ENCODE data around the gene RRP1B. TPM values are rescaled to one million over a fixed set of nuclear protein-coding genes. Genes with fewer than 3 reads are reported as not detected.

The RRP1B gene
- total and polyA plus RNA-seq, 9 of the 15 experiments (the other 6 are each of a cell fraction or from before 2014, with no cell fraction given) = 6.8 to 66.6 (median 41.9) TPM

DNA sequence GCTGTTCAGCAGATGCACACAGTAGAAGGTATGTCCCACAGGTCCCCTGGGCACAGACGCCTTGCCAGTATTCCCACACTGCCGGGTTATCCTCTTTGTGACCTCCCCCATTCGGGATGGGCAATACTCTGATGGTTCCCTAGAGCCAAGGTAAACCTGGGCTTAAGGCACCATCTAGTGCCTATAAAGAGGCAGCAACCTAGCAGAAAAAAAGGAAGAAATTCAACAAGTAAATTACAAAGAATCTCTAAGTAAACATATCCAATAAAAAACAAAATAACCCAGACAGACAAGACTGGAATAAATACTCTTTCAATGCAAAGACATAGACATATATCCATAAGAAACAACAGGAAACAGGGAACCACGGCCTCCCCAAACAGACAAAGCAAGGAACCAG lies 39.5 kb upstream of the RRP1B start (continued):
- TF ChIP-seq, protein P1, sequence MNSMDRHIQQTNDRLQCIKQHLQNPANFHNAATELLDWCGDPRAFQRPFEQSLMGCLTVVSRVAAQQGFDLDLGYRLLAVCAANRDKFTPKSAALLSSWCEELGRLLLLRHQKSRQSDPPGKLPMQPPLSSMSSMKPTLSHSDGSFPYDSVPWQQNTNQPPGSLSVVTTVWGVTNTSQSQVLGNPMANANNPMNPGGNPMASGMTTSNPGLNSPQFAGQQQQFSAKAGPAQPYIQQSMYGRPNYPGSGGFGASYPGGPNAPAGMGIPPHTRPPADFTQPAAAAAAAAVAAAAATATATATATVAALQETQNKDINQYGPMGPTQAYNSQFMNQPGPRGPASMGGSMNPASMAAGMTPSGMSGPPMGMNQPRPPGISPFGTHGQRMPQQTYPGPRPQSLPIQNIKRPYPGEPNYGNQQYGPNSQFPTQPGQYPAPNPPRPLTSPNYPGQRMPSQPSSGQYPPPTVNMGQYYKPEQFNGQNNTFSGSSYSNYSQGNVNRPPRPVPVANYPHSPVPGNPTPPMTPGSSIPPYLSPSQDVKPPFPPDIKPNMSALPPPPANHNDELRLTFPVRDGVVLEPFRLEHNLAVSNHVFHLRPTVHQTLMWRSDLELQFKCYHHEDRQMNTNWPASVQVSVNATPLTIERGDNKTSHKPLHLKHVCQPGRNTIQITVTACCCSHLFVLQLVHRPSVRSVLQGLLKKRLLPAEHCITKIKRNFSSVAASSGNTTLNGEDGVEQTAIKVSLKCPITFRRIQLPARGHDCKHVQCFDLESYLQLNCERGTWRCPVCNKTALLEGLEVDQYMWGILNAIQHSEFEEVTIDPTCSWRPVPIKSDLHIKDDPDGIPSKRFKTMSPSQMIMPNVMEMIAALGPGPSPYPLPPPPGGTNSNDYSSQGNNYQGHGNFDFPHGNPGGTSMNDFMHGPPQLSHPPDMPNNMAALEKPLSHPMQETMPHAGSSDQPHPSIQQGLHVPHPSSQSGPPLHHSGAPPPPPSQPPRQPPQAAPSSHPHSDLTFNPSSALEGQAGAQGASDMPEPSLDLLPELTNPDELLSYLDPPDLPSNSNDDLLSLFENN (IDR thresholded peaks at IDR 0.05; ENCODE audit: low read depth in 2 of 2, low read length in 2 of 2) = no peak
- TF ChIP-seq ZNF24 (IDR thresholded peaks at IDR 0.05) = no peak
- TF ChIP-seq RAD21 (CRISPR knock-in tag; conservative IDR thresholded peaks at IDR 0.05 in 1 of 2, IDR thresholded peaks at IDR 0.05 in 1 of 2) = peak; percentile 16 to 62; a peak in 2 of 4 replicates
- TF ChIP-seq CBX3 (IDR thresholded peaks at IDR 0.05; ENCODE audit: borderline replicate concordance in 1 of 2, low read length in 2 of 2) = peak in 1 of 2 experiments; percentile 61; a peak in 1 of 3 replicates
- no peak for TF ChIP-seq RBM15 (IDR thresholded peaks at IDR 0.05; ENCODE audit: insufficient read depth, low read length)
- no peak for TF ChIP-seq POLR3G (IDR thresholded peaks at IDR 0.05; ENCODE audit: extremely low read depth, insufficient read length, insufficient replicate concordance)
- TF ChIP-seq, protein P2, sequence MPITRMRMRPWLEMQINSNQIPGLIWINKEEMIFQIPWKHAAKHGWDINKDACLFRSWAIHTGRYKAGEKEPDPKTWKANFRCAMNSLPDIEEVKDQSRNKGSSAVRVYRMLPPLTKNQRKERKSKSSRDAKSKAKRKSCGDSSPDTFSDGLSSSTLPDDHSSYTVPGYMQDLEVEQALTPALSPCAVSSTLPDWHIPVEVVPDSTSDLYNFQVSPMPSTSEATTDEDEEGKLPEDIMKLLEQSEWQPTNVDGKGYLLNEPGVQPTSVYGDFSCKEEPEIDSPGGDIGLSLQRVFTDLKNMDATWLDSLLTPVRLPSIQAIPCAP (CRISPR knock-in tag; IDR thresholded peaks at IDR 0.05; ENCODE audit: borderline replicate concordance) = no peak
- TF ChIP-seq ZNF431 (CRISPR knock-in tag; IDR thresholded peaks at IDR 0.05) = no peak
- TF ChIP-seq NFE2L1 (tag; IDR thresholded peaks at IDR 0.05; ENCODE audit: borderline replicate concordance, low read depth) = no peak
- TF ChIP-seq, protein P3, sequence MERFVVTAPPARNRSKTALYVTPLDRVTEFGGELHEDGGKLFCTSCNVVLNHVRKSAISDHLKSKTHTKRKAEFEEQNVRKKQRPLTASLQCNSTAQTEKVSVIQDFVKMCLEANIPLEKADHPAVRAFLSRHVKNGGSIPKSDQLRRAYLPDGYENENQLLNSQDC (CRISPR knock-in tag; IDR thresholded peaks at IDR 0.05) = no peak
- TF ChIP-seq, protein P4, sequence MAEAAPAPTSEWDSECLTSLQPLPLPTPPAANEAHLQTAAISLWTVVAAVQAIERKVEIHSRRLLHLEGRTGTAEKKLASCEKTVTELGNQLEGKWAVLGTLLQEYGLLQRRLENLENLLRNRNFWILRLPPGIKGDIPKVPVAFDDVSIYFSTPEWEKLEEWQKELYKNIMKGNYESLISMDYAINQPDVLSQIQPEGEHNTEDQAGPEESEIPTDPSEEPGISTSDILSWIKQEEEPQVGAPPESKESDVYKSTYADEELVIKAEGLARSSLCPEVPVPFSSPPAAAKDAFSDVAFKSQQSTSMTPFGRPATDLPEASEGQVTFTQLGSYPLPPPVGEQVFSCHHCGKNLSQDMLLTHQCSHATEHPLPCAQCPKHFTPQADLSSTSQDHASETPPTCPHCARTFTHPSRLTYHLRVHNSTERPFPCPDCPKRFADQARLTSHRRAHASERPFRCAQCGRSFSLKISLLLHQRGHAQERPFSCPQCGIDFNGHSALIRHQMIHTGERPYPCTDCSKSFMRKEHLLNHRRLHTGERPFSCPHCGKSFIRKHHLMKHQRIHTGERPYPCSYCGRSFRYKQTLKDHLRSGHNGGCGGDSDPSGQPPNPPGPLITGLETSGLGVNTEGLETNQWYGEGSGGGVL (CRISPR knock-in tag; IDR thresholded peaks at IDR 0.05) = no peak
- TF ChIP-seq CC2D1A (IDR thresholded peaks at IDR 0.05) = no peak
- TF ChIP-seq ARNT (IDR thresholded peaks at IDR 0.05) = no peak
- TF ChIP-seq, protein P5, sequence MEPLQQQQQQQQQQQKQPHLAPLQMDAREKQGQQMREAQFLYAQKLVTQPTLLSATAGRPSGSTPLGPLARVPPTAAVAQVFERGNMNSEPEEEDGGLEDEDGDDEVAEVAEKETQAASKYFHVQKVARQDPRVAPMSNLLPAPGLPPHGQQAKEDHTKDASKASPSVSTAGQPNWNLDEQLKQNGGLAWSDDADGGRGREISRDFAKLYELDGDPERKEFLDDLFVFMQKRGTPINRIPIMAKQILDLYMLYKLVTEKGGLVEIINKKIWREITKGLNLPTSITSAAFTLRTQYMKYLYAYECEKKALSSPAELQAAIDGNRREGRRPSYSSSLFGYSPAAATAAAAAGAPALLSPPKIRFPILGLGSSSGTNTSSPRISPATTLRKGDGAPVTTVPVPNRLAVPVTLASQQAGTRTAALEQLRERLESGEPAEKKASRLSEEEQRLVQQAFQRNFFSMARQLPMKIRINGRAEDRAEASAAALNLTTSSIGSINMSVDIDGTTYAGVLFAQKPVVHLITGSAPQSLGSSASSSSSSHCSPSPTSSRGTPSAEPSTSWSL (CRISPR knock-in tag; IDR thresholded peaks at IDR 0.05; ENCODE audit: borderline replicate concordance) = no peak
- TF ChIP-seq CXXC5 (CRISPR knock-in tag; IDR thresholded peaks at IDR 0.05) = no peak
- no peak for TF ChIP-seq COPS2 (conservative IDR thresholded peaks at IDR 0.05)
- no peak for TF ChIP-seq NFIX (CRISPR knock-in tag; IDR thresholded peaks at IDR 0.05; ENCODE audit: low read depth)
- no peak for TF ChIP-seq EP400 (IDR thresholded peaks at IDR 0.05)
- no peak for TF ChIP-seq KHSRP (IDR thresholded peaks at IDR 0.05)

Data from K562 (cell line).